ENCODE measurements around the gene NELFCD. TPM values are rescaled to one million over a fixed set of nuclear protein-coding genes. Genes with fewer than 3 reads are reported as not detected.
"Not testable (repeated sequence)": the region's sequence is repeated elsewhere in the genome, so short reads cannot be mapped to it uniquely, and the experiment has no call there.

NELFCD gene, protein sequence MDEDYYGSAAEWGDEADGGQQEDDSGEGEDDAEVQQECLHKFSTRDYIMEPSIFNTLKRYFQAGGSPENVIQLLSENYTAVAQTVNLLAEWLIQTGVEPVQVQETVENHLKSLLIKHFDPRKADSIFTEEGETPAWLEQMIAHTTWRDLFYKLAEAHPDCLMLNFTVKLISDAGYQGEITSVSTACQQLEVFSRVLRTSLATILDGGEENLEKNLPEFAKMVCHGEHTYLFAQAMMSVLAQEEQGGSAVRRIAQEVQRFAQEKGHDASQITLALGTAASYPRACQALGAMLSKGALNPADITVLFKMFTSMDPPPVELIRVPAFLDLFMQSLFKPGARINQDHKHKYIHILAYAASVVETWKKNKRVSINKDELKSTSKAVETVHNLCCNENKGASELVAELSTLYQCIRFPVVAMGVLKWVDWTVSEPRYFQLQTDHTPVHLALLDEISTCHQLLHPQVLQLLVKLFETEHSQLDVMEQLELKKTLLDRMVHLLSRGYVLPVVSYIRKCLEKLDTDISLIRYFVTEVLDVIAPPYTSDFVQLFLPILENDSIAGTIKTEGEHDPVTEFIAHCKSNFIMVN
- total RNA-seq, result 100 to 1,000 TPM; 102 to 103 TPM

DNA sequence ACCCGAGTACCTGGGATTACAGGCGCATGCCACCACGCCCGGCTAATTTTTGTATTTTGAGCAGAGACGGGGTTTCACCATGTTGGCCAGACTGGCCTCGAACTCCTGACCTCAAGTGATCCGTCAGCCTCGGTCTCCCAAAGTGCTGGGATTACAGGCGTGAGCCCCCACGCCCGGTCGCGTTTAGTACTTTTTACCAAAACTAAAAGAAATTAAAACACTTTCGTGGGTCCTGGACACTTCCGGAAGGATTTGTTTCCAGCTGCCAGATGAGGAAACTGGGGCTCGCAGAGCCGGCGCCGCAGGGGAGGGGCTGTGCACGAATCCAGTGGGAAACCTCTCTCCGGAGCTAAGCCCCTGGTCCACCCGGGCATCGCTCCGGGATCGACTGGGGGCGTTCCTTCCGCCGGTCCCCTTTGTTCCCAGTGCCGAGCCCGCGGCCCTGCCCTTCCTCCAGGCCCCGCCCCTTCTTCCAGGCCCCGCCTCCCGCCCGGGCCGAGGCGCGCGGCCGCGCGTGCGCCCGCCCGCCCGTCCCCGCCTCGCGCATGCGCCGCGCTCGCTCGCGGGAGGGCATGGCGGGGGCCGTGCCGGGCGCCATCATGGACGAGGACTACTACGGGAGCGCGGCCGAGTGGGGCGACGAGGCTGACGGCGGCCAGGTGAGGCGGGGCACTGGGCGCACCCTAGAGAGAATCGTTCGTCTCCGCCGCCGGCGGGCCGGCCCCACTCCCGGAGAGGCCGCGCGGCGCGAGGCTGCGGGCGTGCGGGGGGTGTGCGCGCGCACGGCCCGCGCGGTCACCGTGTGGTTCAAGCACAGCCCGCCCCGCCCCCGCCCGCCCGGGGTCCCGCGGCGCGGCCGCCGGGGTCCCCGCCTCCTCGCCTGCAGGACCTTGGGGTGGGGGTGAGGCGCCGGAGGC is at the start of gene NELFCD:
Gene NELFCD (plus strand): TSS at position 546 of the 917 bp plus-strand sequence. CDS start 54 bp downstream, at position 600.
- no peaks in the 10 kb centered on the region for H3K27me3 Mint-ChIP-seq (ENCODE audit: low read depth)
- intact Hi-C loops (cut with micrococcal nuclease), result loop anchor here (1.0 to 5.0 kb wide), 7 partner anchors 24 to 329 kb away; partner anchors contain the start of genes ATP5F1E, PRELID3B and STX16
- peak within 1 kb of the TSS; percentile 91 for H3K4me3 Mint-ChIP-seq
- peaks cover 34% of the 10 kb centered on the region for H3K4me1 Mint-ChIP-seq (ENCODE audit: low read depth)
- CTCF ChIA-PET, result interaction anchor here (0.6 to 1.1 kb wide), 3 partner anchors 21 to 88 kb away, joined by 4 to 6 read pairs (median 4); no protein-coding TSS in a partner anchor
- H3K27ac Mint-ChIP-seq, result peak within 1 kb of the TSS; percentile 79
- peaks cover 9% of the 10 kb centered on the region for H3K36me3 Mint-ChIP-seq (ENCODE audit: low read depth)
- peak; percentile 87 for DNase-seq
- peaks cover 6% of the 10 kb centered on the region for H3K9me3 Mint-ChIP-seq

DNA sequence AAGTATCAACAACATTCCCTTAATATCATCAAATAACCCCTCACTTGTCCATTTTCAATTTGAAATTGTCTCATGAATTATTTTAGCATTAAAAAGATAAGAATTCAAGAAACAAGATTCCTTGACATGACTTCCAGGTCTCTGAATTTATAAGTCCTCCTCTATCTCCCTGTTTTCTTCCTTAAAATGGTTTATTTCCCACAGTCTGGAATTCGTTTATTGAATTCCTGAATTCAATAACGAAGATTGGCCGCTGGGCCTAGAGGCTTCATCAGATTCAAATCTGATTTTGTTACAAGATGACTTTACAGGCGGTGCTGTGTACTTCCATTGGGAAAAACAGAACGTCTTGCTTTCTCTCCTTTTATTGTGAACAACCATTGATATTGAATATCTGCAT is 48.9 kb upstream of the NELFCD start:
- Mint-ChIP-seq H3K4me1 (ENCODE audit: low read depth) (no peaks in the 10 kb centered on the region), H3K27me3 (ENCODE audit: low read depth) (peaks cover 4% of the 10 kb centered on the region), H3K9me3 (no peaks in the 10 kb centered on the region), H3K4me3 (no peak overlapping the region), H3K27ac (no peak overlapping the region), H3K36me3 (ENCODE audit: low read depth) (no peaks in the 10 kb centered on the region)
- DNase-seq, result no peak
- CTCF ChIA-PET, result no interaction called here
- intact Hi-C loops (cut with micrococcal nuclease), result no loop called here

- intact Hi-C loops (cut with micrococcal nuclease), result no loop called here
- Mint-ChIP-seq H3K27me3 (ENCODE audit: low read depth) (peaks cover 7% of the 10 kb centered on the region), H3K27ac (no peak overlapping the region), H3K9me3 (no peaks in the 10 kb centered on the region), H3K36me3 (ENCODE audit: low read depth) (no peaks in the 10 kb centered on the region), H3K4me1 (ENCODE audit: low read depth) (no peaks in the 10 kb centered on the region), H3K4me3 (no peak overlapping the region)
- CTCF ChIA-PET, result interaction anchor here (0.9 kb wide), 1 partner anchor 18 kb away, joined by 4 read pairs; no protein-coding TSS in a partner anchor
- no peak for DNase-seq
Observed at GRCh38 chr20:58938078-58938477, 43.0 kb upstream of the NELFCD start.

- H3K36me3 Mint-ChIP-seq (ENCODE audit: low read depth), result no peaks in the 10 kb centered on the region
- intact Hi-C loops (cut with micrococcal nuclease), result no loop called here
- no peaks in the 10 kb centered on the region for H3K9me3 Mint-ChIP-seq
- peaks cover 7% of the 10 kb centered on the region for H3K27me3 Mint-ChIP-seq (ENCODE audit: low read depth)
- DNase-seq, result no peak
- H3K27ac Mint-ChIP-seq, result no peak overlapping the region
- H3K4me1 Mint-ChIP-seq (ENCODE audit: low read depth), result no peaks in the 10 kb centered on the region
- H3K4me3 Mint-ChIP-seq, result no peak overlapping the region
- CTCF ChIA-PET, result interaction anchor here (0.9 to 1.1 kb wide), 2 partner anchors 18 to 68 kb away, joined by 4 read pairs; no protein-coding TSS in a partner anchor
Observed at GRCh38 chr20:58938541-58938940, 42.5 kb upstream of the NELFCD start.

DNA sequence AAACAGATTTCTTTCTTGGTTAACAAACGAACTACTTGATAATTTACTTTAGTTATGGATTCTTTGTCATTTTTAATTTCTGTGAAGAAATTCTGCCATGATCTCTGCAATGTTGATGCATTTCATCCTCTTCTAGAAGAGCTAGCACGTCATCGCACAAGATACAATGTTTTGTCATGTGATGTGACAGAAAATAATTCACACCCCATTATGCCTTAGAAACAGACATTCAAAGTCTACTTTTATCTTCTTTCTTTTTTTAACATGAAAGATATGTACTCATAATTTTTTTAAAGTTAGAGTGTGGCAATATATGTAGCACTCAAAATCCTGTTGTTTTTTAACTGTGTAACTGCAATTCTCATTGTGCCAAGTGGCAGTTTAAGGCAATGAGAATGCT is 39.6 kb upstream of the NELFCD start:
- no peaks in the 10 kb centered on the region for H3K4me1 Mint-ChIP-seq (ENCODE audit: low read depth)
- H3K36me3 Mint-ChIP-seq (ENCODE audit: low read depth), result no peaks in the 10 kb centered on the region
- no peak overlapping the region for H3K27ac Mint-ChIP-seq
- H3K27me3 Mint-ChIP-seq (ENCODE audit: low read depth), result peaks cover 4% of the 10 kb centered on the region
- intact Hi-C loops (cut with micrococcal nuclease), result no loop called here
- CTCF ChIA-PET, result interaction anchor here (0.9 kb wide), 1 partner anchor 281 kb away, joined by 7 read pairs; no protein-coding TSS in a partner anchor
- no peak for DNase-seq
- no peak overlapping the region for H3K4me3 Mint-ChIP-seq
- H3K9me3 Mint-ChIP-seq, result no peaks in the 10 kb centered on the region

DNA sequence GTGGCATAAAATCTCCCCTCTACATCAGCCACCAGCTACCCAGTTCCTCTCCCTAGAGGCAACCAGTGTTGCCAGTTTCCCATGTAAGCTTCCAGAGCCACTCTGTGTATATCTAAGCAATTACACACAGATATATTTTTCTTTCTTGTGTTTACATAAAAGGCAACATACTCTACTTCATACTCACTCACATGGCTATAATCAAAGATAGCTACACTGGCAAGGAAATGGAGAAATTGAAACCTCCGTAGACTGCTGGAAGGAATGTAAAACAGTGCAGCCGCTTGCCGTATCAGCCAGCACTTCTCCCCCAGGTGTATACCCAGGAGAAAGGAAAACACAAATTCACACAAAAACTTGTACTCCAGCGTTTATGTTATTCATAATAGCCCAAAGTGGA is 38.5 kb upstream of the NELFCD start:
- Mint-ChIP-seq H3K4me1 (ENCODE audit: low read depth) (no peaks in the 10 kb centered on the region), H3K36me3 (ENCODE audit: low read depth) (no peaks in the 10 kb centered on the region), H3K27me3 (ENCODE audit: low read depth) (no peaks in the 10 kb centered on the region), H3K4me3 (no peak overlapping the region), H3K27ac (no peak overlapping the region), H3K9me3 (no peaks in the 10 kb centered on the region)
- intact Hi-C loops (cut with micrococcal nuclease), result no loop called here
- CTCF ChIA-PET, result interaction anchor here (0.9 to 1.0 kb wide), 2 partner anchors 29 to 280 kb away, joined by 3 to 7 read pairs; no protein-coding TSS in a partner anchor
- no peak for DNase-seq

DNA sequence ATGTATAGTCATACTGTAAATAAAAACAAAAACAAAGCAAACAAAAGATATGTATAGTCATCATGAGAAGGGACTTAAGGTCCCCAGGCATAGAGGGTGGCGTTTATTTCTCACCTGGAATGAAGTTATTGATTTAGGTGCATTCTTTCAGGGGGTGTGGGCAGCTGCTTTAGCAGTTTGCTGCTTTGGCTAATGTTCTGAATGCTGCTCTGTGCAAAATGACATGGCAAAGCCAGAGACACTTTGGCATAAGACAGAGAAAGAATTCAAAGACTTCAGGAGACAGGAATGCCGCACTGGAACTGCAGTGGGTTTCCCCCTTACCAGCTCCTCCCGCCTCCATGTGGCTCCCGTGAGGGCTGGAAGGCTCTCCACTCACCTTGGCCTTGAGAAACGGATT is 36.4 kb upstream of the NELFCD start:
- no peaks in the 10 kb centered on the region for H3K27me3 Mint-ChIP-seq (ENCODE audit: low read depth)
- no peaks in the 10 kb centered on the region for H3K4me1 Mint-ChIP-seq (ENCODE audit: low read depth)
- H3K4me3 Mint-ChIP-seq, result no peak overlapping the region
- CTCF ChIA-PET, result no interaction called here
- no peak overlapping the region for H3K27ac Mint-ChIP-seq
- DNase-seq, result no peak
- no peaks in the 10 kb centered on the region for H3K9me3 Mint-ChIP-seq
- intact Hi-C loops (cut with micrococcal nuclease), result no loop called here
- H3K36me3 Mint-ChIP-seq (ENCODE audit: low read depth), result no peaks in the 10 kb centered on the region

DNA sequence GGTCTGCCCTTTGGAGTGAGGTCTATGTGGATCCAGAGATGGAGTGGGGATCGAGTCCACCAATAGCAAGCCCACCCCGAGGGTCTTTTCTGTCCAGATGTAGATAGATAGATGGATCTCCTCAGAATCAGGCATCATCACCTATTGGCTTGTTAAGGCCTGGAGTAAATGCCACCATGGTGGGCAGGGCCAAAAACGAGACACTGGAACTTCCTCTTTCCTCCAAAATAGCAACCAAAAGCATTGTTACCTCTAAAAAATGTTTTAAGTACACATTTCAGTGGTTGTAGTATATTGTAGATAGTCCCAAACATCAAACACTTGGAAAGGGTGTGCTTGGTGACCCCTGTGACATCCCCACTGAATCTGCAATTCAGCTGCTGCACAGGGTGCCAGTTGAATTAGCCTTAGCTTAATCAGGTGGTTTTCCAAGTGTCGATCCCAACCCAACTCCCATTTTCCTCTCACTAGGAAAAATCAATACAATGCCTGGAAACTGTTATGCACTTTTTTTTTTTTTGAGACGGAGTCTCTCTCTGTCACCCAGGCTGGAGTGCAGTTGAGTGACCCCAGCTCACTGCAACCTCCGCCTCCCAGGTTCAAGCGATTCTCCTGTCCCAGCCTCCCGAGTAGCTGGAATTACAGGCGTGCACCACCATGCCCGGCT is 35.0 kb upstream of the NELFCD start:
- intact Hi-C loops (cut with micrococcal nuclease), result no loop called here
- no peaks in the 10 kb centered on the region for H3K9me3 Mint-ChIP-seq
- CTCF ChIA-PET, result interaction anchor here (0.6 kb wide), 1 partner anchor 674 kb away, joined by 3 read pairs; no protein-coding TSS in a partner anchor
- no peak for DNase-seq
- H3K36me3 Mint-ChIP-seq (ENCODE audit: low read depth), result no peaks in the 10 kb centered on the region
- no peaks in the 10 kb centered on the region for H3K4me1 Mint-ChIP-seq (ENCODE audit: low read depth)
- no peak overlapping the region for H3K4me3 Mint-ChIP-seq
- H3K27me3 Mint-ChIP-seq (ENCODE audit: low read depth), result no peaks in the 10 kb centered on the region
- H3K27ac Mint-ChIP-seq, result no peak overlapping the region

- H3K36me3 Mint-ChIP-seq (ENCODE audit: low read depth); H3K27me3 Mint-ChIP-seq (ENCODE audit: low read depth); H3K9me3 Mint-ChIP-seq; H3K4me3 Mint-ChIP-seq; H3K27ac Mint-ChIP-seq; intact Hi-C loops (cut with micrococcal nuclease); H3K4me1 Mint-ChIP-seq (ENCODE audit: low read depth); CTCF ChIA-PET; DNase-seq: not testable (repeated sequence)
Observed at GRCh38 chr20:58947797-58948388, 33.2 kb upstream of the NELFCD start.

- DNase-seq, result peak; percentile 8
- no peak overlapping the region for H3K4me3 Mint-ChIP-seq
- H3K27ac Mint-ChIP-seq, result no peak overlapping the region
- intact Hi-C loops (cut with micrococcal nuclease), result no loop called here
- CTCF ChIA-PET, result interaction anchor here (0.5 to 0.6 kb wide), 2 partner anchors 307 to 1444 kb away, joined by 4 read pairs; no protein-coding TSS in a partner anchor
- H3K9me3 Mint-ChIP-seq, result no peaks in the 10 kb centered on the region
- no peaks in the 10 kb centered on the region for H3K27me3 Mint-ChIP-seq (ENCODE audit: low read depth)
- no peaks in the 10 kb centered on the region for H3K36me3 Mint-ChIP-seq (ENCODE audit: low read depth)
- H3K4me1 Mint-ChIP-seq (ENCODE audit: low read depth), result no peaks in the 10 kb centered on the region
Observed at GRCh38 chr20:58950603-58951002, 30.5 kb upstream of the NELFCD start.

DNA sequence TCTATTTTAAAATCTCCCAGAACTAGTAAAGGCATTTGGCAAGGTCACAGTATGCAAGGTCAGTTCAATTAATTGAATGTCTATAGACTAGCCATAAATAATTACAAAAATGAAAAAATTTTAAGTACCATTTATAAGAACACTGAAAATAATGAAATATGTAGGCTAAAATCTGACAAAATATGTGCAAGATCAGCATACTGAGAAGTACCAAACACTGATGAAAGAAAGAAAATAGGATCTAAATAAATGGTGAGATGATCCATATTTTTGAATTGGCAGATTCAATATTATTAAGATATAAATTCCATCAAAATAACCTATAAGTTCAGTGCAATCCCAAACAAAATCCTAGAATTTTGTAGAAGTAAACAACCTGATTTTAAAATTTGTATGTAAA is 28.0 kb upstream of the NELFCD start:
- intact Hi-C loops (cut with micrococcal nuclease), result no loop called here
- Mint-ChIP-seq H3K27me3 (ENCODE audit: low read depth) (no peaks in the 10 kb centered on the region), H3K27ac (no peak overlapping the region), H3K4me1 (ENCODE audit: low read depth) (no peaks in the 10 kb centered on the region), H3K4me3 (no peak overlapping the region), H3K9me3 (no peaks in the 10 kb centered on the region), H3K36me3 (ENCODE audit: low read depth) (no peaks in the 10 kb centered on the region)
- CTCF ChIA-PET, result no interaction called here
- DNase-seq, result no peak

All from activated naive CD4-positive, alpha-beta T cell treated with anti-CD3 and anti-CD28 coated beads for 36 hours (primary cell).